K562 (cell line): ENCODE data around the gene ITGA2B. TPM values are rescaled to one million over a fixed set of nuclear protein-coding genes. Genes with fewer than 3 reads are reported as not detected.

Experiments
- ATAC-seq: fragments of 200-7000 bp; cut with Tn5 transposase; 3 replicates; pipeline ENCODE4 v1.9.1; 2020; ENCODE audit warnings: moderate library complexity
- BruUV-seq: library from RNA; stranded (reverse); fragments of 400-500 nt; replicated peaks from 2 replicates; lab custom pipeline; 2021; lab: Mats Ljungman, UMichigan
- CTCF ChIA-PET: fragments of 300-600 bp; formaldehyde crosslinking; extraction: SDS; loops from one replicate; lab custom pipeline; 2021; ENCODE audit warnings: low intra/inter-chr PET ratio; lab: Yijun Ruan, JAX
- POLR2A ChIA-PET: fragments of 300-600, 350-650 bp; sonication (Branson Sonifier 250); formaldehyde crosslinking; extraction: SDS; loops from one replicate; lab custom pipeline; 2021; ENCODE audit warnings: antibody characterized with exemption, inconsistent platforms; lab: Yijun Ruan, JAX
- DNase-seq, 4 experiments: peaks; one replicate each; pipeline versions ENCODE4 v3.0.0 to v3.0.0-alpha.2; 2011 to 2018; ENCODE audit warnings: low spot score in 3 of 4, mixed read lengths in 3 of 4; ENCODE audit errors: extremely low read depth in 1 of 4
- FAIRE-seq: peaks from 2 replicates; lab custom pipeline; 2011; peaks lifted over from hg19 to GRCh38; lab: Jason Lieb, UNC
- H2AFZ ChIP-seq: 2 replicates; pipeline ENCODE4 v1.6.0; 2011; ENCODE audit warnings: low read depth, low read length, control low read depth, inconsistent platforms
- H3K27ac ChIP-seq: fragments of 200-600 bp; 3 replicates; pipeline ENCODE4 v1.8.0; 2011; ENCODE audit warnings: low read depth, mild to moderate bottlenecking, control low read depth, inconsistent platforms, low read length, moderate library complexity, mixed read lengths; ENCODE audit errors: extremely low read depth
- H3K27me3 ChIP-seq, 2 experiments: fragments of 300-600 bp in 1 of 2; 2 replicates in 1 of 2; 3 replicates in 1 of 2; pipeline versions ENCODE4 v1.6.0 to v1.8.0; 2011; ENCODE audit warnings: inconsistent platforms in 2 of 2, low read length in 2 of 2, mild to moderate bottlenecking in 1 of 2, mixed read lengths in 1 of 2, moderate library complexity in 1 of 2; ENCODE audit not compliant: control insufficient read depth in 2 of 2, insufficient read depth in 2 of 2
- H3K36me3 ChIP-seq: fragments of 300-600 bp; 3 replicates; pipeline ENCODE4 v1.8.0; 2011; ENCODE audit warnings: mild to moderate bottlenecking, low read length, inconsistent platforms; ENCODE audit not compliant: control insufficient read depth, insufficient read depth
- H3K4me1 ChIP-seq, 2 experiments: fragments of 200-600 bp in 1 of 2; replicated peaks in 1 of 2; 2 replicates in 1 of 2; 3 replicates in 1 of 2; pipeline versions ENCODE4 v1.5.1 to v1.8.0; 2011; ENCODE audit warnings: inconsistent platforms in 2 of 2, low read length in 2 of 2, mild to moderate bottlenecking in 1 of 2, mixed read lengths in 1 of 2, moderate library complexity in 1 of 2; ENCODE audit not compliant: control insufficient read depth in 2 of 2, insufficient read depth in 2 of 2
- H3K4me2 ChIP-seq: 2 replicates; pipeline ENCODE4 v1.6.1; 2011; ENCODE audit warnings: low read length, control low read depth, inconsistent platforms, mixed read lengths; ENCODE audit not compliant: insufficient read depth
- H3K4me3 ChIP-seq: fragments of 200-600 bp; sonication (generic), shearing (Covaris generic); 2 replicates; pipeline ENCODE4 v1.5.1; 2016; ENCODE audit warnings: control low read depth, inconsistent platforms
- H3K79me2 ChIP-seq: fragments of 200-600 bp; 3 replicates; pipeline ENCODE4 v1.8.0; 2011; ENCODE audit warnings: low read length, inconsistent platforms; ENCODE audit not compliant: control insufficient read depth, insufficient read depth
- H3K9ac ChIP-seq, 2 experiments: 2 replicates each; pipeline versions ENCODE4 v1.6.0 to v1.6.1; 2011; ENCODE audit warnings: low read depth in 2 of 2, low read length in 2 of 2, control low read depth in 1 of 2, inconsistent platforms in 1 of 2, mild to moderate bottlenecking in 1 of 2, mixed read lengths in 1 of 2; ENCODE audit not compliant: insufficient read depth in 1 of 2
- H3K9me1 ChIP-seq: one replicate; pipeline ENCODE4 v1.6.0; 2011; ENCODE audit warnings: inconsistent platforms, mild to moderate bottlenecking, low read length, moderate library complexity; ENCODE audit not compliant: control insufficient read depth, insufficient read depth
- H3K9me3 ChIP-seq: replicated peaks from 2 replicates; pipeline ENCODE4 v1.5.1; 2011; ENCODE audit warnings: low read depth, low read length, inconsistent platforms; ENCODE audit not compliant: control insufficient read depth, insufficient read depth
- H4K20me1 ChIP-seq: replicated peaks from 2 replicates; pipeline ENCODE4 v1.6.1; 2011; ENCODE audit warnings: low read length, inconsistent platforms, mixed read lengths; ENCODE audit not compliant: control insufficient read depth, insufficient read depth
- ARNT ChIP-seq, 2 experiments: fragments of 450-650 bp; IDR thresholded peaks; 2 replicates each; pipeline ENCODE4 v1.6.1; 2016; ENCODE audit warnings: mild to moderate bottlenecking in 1 of 2
- ATF1 ChIP-seq, 2 experiments: fragments of 450-650 bp in 1 of 2; IDR thresholded peaks; 2 replicates each; pipeline ENCODE4 v1.6.1; 2016; ENCODE audit warnings: missing compliant biosample characterization in 1 of 2, missing genetic modification characterization in 1 of 2
- CBFB ChIP-seq: sonication (generic); formaldehyde crosslinking; IDR thresholded peaks from 2 replicates; pipeline ENCODE4 v1.4.0; 2020; ENCODE audit warnings: mild to moderate bottlenecking, missing genetic modification reagents
- ESRRA ChIP-seq: fragments of 450-650 bp; IDR thresholded peaks from 2 replicates; pipeline ENCODE4 v1.6.1; 2014; ENCODE audit warnings: low read depth, mild to moderate bottlenecking, moderate library complexity, borderline replicate concordance
- HLTF ChIP-seq: fragments of 450-650 bp; IDR thresholded peaks from 2 replicates; pipeline ENCODE4 v1.6.1; 2016
- HOXB6 ChIP-seq: fragments of 250-450 bp; sonication (Bioruptor Pico); IDR thresholded peaks from 2 replicates; pipeline ENCODE4 v1.5.1; 2022; ENCODE audit warnings: mild to moderate bottlenecking, borderline replicate concordance
- KLF13 ChIP-seq: fragments of 450-650 bp; IDR thresholded peaks from 2 replicates; pipeline ENCODE4 v1.6.1; 2016; ENCODE audit warnings: missing genetic modification characterization, low read depth, mild to moderate bottlenecking, missing compliant biosample characterization, moderate library complexity, borderline replicate concordance
- MXI1 ChIP-seq: IDR thresholded peaks from 2 replicates; pipeline ENCODE4 v1.6.1; 2011; ENCODE audit warnings: low read depth, mild to moderate bottlenecking, improper control_type of control experiment, low read length
- PCBP1 ChIP-seq: fragments of 200-400 bp; formaldehyde crosslinking; IDR thresholded peaks from 2 replicates; pipeline ENCODE4 v1.6.1; 2018; ENCODE audit warnings: mild to moderate bottlenecking, low read depth, low read length; ENCODE audit not compliant: poor library complexity, severe bottlenecking
- RAD51 ChIP-seq: fragments of 450-650 bp; IDR thresholded peaks from 2 replicates; pipeline ENCODE4 v1.7.1; 2016; ENCODE audit warnings: low read depth, mild to moderate bottlenecking, borderline replicate concordance
- RFX7 ChIP-seq: fragments of 250-450 bp; sonication (Bioruptor Pico); IDR thresholded peaks from 2 replicates; pipeline ENCODE4 v1.5.1; 2021; ENCODE audit warnings: mild to moderate bottlenecking
- SUPT5H ChIP-seq: fragments of 450-650 bp; IDR thresholded peaks from 2 replicates; pipeline ENCODE4 v1.6.1; 2016
- TBP ChIP-seq: optimal IDR thresholded peaks from 2 replicates; pipeline ENCODE3; 2011; ENCODE audit warnings: low read depth, low read length, improper control_type of control experiment
- ZNF165 ChIP-seq: fragments of 250-450 bp; sonication (Bioruptor Pico); IDR thresholded peaks from 2 replicates; pipeline ENCODE4 v1.4.0; 2020; ENCODE audit warnings: borderline replicate concordance
- ZNF174 ChIP-seq: fragments of 250-450 bp; sonication (Bioruptor Pico); IDR thresholded peaks from 2 replicates; pipeline ENCODE4 v1.4.0; 2020; ENCODE audit warnings: mild to moderate bottlenecking
- ZNF274 ChIP-seq: IDR thresholded peaks from 2 replicates; pipeline ENCODE4 v1.6.1; 2011; ENCODE audit warnings: low read depth, mild to moderate bottlenecking, low read length, moderate library complexity, borderline replicate concordance
- ZNF561 ChIP-seq: fragments of 450-650 bp; formaldehyde crosslinking; conservative IDR thresholded peaks from 2 replicates; pipeline ENCODE4 v1.4.0; 2020; ENCODE audit warnings: mild to moderate bottlenecking, moderate library complexity
- ZNF699 ChIP-seq: fragments of 250-450 bp; sonication (Bioruptor Pico); IDR thresholded peaks from 2 replicates; pipeline ENCODE4 v1.8.0; 2021; ENCODE audit warnings: mild to moderate bottlenecking, moderate library complexity; ENCODE audit not compliant: insufficient replicate concordance
- WGBS: fragments of 100-300 bp; shearing (Covaris generic); methylation state at CpG from one replicate; pipeline ENCODE4 v1.1.6; 2016; ENCODE audit warnings: low coverage, mixed read lengths; ENCODE audit not compliant: insufficient coverage; ENCODE audit errors: missing lambda C conversion rate; 5-methylcytosine and 5-hydroxymethylcytosine counted together
- in situ Hi-C: fragments of 300-500 bp; cut with MboI; formaldehyde crosslinking; loops from 4 replicates; pipeline ENCODE4 v1.15.0; 2018; ENCODE audit warnings: inconsistent platforms, mixed read lengths
- intact Hi-C: fragments of 100-400 bp; cut with micrococcal nuclease; formaldehyde crosslinking; loops from 2 replicates; pipeline ENCODE4 v1.14.2; 2022
- polyA plus RNA-seq, 8 experiments: library from polyadenylated mRNA; depleted of rRNA in 4 of 8; stranded (reverse) in 5 of 8; unstranded in 3 of 8; fragments of >200 nt; fragmentation: Nextera tagmentation in 2 of 8; fragmentation: Illumina TruSeq in 1 of 8; extraction: Ambion mirVana in 2 of 8; extraction: Trizol in 1 of 8; gene quantifications; 2 replicates each; pipeline versions ENCODE4 v1.2.1 to v1.2.3, GENCODE V29; 2011 to 2014; ENCODE audit warnings: inconsistent platforms in 1 of 8, missing spikeins in 1 of 8
- total RNA-seq, 7 experiments: library from RNA; depleted of rRNA in 6 of 7; stranded (reverse); fragments of >200 nt in 6 of 7; fragmentation: Illumina TruSeq in 2 of 7; extraction: Trizol in 2 of 7; gene quantifications; 2 replicates each; pipeline versions ENCODE4 v1.2.1 to v1.2.3, GENCODE V29; 2011 to 2021; ENCODE audit warnings: low replicate concordance in 1 of 7
- TF ChIP-seq, protein P1 (sequence below): IDR thresholded peaks from 2 replicates; pipeline ENCODE4 v1.6.1; 2011; ENCODE audit warnings: borderline replicate concordance, low read depth, mild to moderate bottlenecking, moderate library complexity, low read length; ENCODE audit not compliant: insufficient read depth, poor library complexity, severe bottlenecking

ITGA2B gene
- total and polyA plus RNA-seq, 9 of the 15 experiments (the other 6 are each of a cell fraction or from before 2014, with no cell fraction given), result 1.1 to 26.4 (median 5.6) TPM

DNA sequence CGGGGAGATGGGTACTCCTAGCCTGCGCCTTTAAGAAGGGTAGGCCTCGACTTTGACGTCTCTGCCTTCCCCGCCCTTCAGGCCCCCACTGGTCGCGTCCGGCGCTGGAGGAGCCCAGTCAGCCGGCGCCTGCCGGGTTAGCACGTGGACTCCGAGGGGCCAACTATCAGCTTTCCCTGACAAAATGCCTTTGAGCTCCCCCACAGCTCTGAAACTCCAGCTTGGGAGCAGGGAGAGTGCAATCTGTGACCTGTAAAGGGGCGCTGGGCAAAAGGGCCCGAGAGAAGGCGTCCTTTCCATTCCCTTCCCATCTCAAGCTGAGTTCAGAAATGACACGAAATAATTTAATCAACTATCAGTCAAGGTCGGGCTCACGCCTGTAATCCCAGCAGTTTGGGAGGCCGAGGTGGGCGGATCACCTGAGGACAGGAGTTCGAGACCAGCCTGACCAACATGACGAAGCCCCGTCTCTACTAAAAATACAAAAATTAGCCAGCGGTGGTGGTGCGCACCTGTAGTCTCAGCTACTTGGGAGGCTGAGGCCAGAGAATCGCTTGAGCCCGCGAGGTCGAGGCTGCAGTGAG is 62.5 kb downstream of the ITGA2B start (continued):
- peak; percentile 39 for TF ChIP-seq TBP
- TF ChIP-seq ARNT (IDR thresholded peaks at IDR 0.05), result 0 out of 4 replicates have a peak, but pooled peaks of 1 of the 2 experiments have one; percentile 56
- TF ChIP-seq RFX7 (CRISPR knock-in tag), result no peak
- peak; percentile 61; the same call in 1 of the 2 replicates for TF ChIP-seq RAD51
- no peak for TF ChIP-seq ATF1 (CRISPR knock-in tag; IDR thresholded peaks at IDR 0.05)
- TF ChIP-seq ATF1 (tag; IDR thresholded peaks at IDR 0.05), result peak; percentile 65
- TF ChIP-seq ESRRA, result peak; percentile 30; the same call in 1 of the 2 replicates

GRCh38 chr17:44324571-44325275 is 64.7 kb downstream of the ITGA2B start, which contains the start of gene SLC25A39:
Gene SLC25A39, minus strand, starts transcription at chr17:44324823. Its CDS starts 1,261 bp downstream, at chr17:44323562.
- Histone ChIP-seq H3K79me2 (peaks cover 30% of the 10 kb centered on the region), H4K20me1 (no peaks in the 10 kb centered on the region; the same call in 1 of the 2 replicates), H3K9ac (peak within 1 kb of the TSS; percentile 85 to 100), H3K4me2 (peak within 1 kb of the TSS; percentile 92), H3K9me1 (no peaks in the 10 kb centered on the region), H3K4me3 (peak within 1 kb of the TSS; percentile 85), H3K4me1 (peaks cover 9 to 72% of the 10 kb centered on the region in 2 experiments; a peak in 4 of 5 replicates), H3K27ac (peak within 1 kb of the TSS; percentile 83), H2AFZ (peak within 1 kb of the TSS; percentile 87), H3K36me3 (peaks cover 35% of the 10 kb centered on the region; the same call in 2 of the 3 replicates), H3K9me3 (no peaks in the 10 kb centered on the region), H3K27me3 (no peaks in the 10 kb centered on the region)
- ChIA-PET POLR2A (interaction anchor here (0.8 to 2.1 kb wide), 8 partner anchors 8 to 574 kb away, joined by 3 to 9 read pairs (median 4); partner anchors contain the start of genes FAM171A2 and UBTF), CTCF (no interaction called here)
- intact Hi-C loops, result loop anchor here (1.0 to 2.0 kb wide), 2 partner anchors 36 to 58 kb away; no protein-coding TSS in a partner anchor
- ATAC-seq (peak; percentile 85), FAIRE-seq (peak; percentile 87), DNase-seq (peak; percentile 93 to 97 (median 94))
- in situ Hi-C loops, result loop anchor here (5.0 to 25.0 kb wide), 2 partner anchors 112 to 387 kb away; partner anchors contain the start of gene PPY
- 1% methylated on average over 61 of the region's 85 CpGs for WGBS
- BruUV-seq, result no TSS peak
- no peak for TF ChIP-seq PCBP1
- peak; percentile 64 for TF ChIP-seq MXI1
- TF ChIP-seq ZNF699 (CRISPR knock-in tag), result no peak
- no peak for TF ChIP-seq CBFB (CRISPR knock-in tag)
- TF ChIP-seq ZNF274, result no peak
- TF ChIP-seq HOXB6 (CRISPR knock-in tag), result no peak
- TF ChIP-seq ZNF174 (CRISPR knock-in tag), result no peak
- no peak for TF ChIP-seq SUPT5H
- no peak for TF ChIP-seq ZNF561 (CRISPR knock-in tag)
- TF ChIP-seq, protein P1, sequence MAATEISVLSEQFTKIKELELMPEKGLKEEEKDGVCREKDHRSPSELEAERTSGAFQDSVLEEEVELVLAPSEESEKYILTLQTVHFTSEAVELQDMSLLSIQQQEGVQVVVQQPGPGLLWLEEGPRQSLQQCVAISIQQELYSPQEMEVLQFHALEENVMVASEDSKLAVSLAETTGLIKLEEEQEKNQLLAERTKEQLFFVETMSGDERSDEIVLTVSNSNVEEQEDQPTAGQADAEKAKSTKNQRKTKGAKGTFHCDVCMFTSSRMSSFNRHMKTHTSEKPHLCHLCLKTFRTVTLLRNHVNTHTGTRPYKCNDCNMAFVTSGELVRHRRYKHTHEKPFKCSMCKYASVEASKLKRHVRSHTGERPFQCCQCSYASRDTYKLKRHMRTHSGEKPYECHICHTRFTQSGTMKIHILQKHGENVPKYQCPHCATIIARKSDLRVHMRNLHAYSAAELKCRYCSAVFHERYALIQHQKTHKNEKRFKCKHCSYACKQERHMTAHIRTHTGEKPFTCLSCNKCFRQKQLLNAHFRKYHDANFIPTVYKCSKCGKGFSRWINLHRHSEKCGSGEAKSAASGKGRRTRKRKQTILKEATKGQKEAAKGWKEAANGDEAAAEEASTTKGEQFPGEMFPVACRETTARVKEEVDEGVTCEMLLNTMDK, result no peak
- 0 out of 2 replicates have a peak, but pooled peaks have one; percentile 10 for TF ChIP-seq HLTF
- TF ChIP-seq KLF13 (tag), result peak; percentile 90
- no peak for TF ChIP-seq ZNF165
